Measurements from ENCODE around the gene MMP25. TPM values are rescaled to one million over a fixed set of nuclear protein-coding genes. Genes with fewer than 3 reads are reported as not detected.

Gene MMP25
- total RNA-seq, 3 donors from 2014 or later (not counting 1 experiment from before 2014, with no cell fraction given): 2.0 to 62.2 (median 5.6) TPM

GRCh38 chr16:3089717-3090592 lies 43.6 kb downstream of the MMP25 start:
- peaks cover 39 to 43% of the 10 kb centered on the region in 2 donors for H3K4me1 Mint-ChIP-seq
- TF ChIP-seq CTCF (IDR thresholded peaks at IDR 0.05): no peak
- H3K27me3 Mint-ChIP-seq (ENCODE audit: low read depth in 2 of 2): no peaks in the 10 kb centered on the region
- no peak overlapping the region for H3K27ac Mint-ChIP-seq
- no peaks in the 10 kb centered on the region for H3K9me3 Mint-ChIP-seq
- peaks cover 45% of the 10 kb centered on the region for H3K4me1 ChIP-seq (ENCODE audit: control insufficient read depth, insufficient read depth, low read length)
- H3K4me3 Mint-ChIP-seq: no peak overlapping the region
- H3K27me3 ChIP-seq (ENCODE audit: control insufficient read depth, insufficient read depth, low read length): no peaks in the 10 kb centered on the region
- no peaks in the 10 kb centered on the region for H3K9me3 ChIP-seq (ENCODE audit: control insufficient read depth, insufficient read depth, low read length)
- no peaks in the 10 kb centered on the region for H3K36me3 Mint-ChIP-seq
- 98% methylated on average over 81 of the region's 81 CpGs for WGBS (ENCODE audit: insufficient coverage)
- H3K4me3 ChIP-seq (ENCODE audit: low read length): no peak overlapping the region
- H3K36me3 ChIP-seq (ENCODE audit: control insufficient read depth, insufficient read depth, low read length): no peaks in the 10 kb centered on the region
- no peak for DNase-seq
- intact Hi-C loops (cut with micrococcal nuclease): no loop called here
- no peak overlapping the region for H3K27ac ChIP-seq (ENCODE audit: low read length)
- ATAC-seq: no peak

GRCh38 chr16:3091551-3091950 lies 45.2 kb downstream of the MMP25 start:
- no peak overlapping the region for H3K27ac ChIP-seq (ENCODE audit: low read length)
- no peak overlapping the region for H3K4me3 Mint-ChIP-seq
- DNase-seq (no peak), ATAC-seq (no peak)
- no peaks in the 10 kb centered on the region for H3K36me3 ChIP-seq (ENCODE audit: control insufficient read depth, insufficient read depth, low read length)
- no peak overlapping the region for H3K4me3 ChIP-seq (ENCODE audit: low read length)
- H3K9me3 Mint-ChIP-seq: no peaks in the 10 kb centered on the region
- no peaks in the 10 kb centered on the region for H3K36me3 Mint-ChIP-seq
- no peak for TF ChIP-seq CTCF (IDR thresholded peaks at IDR 0.05)
- H3K27me3 Mint-ChIP-seq (ENCODE audit: low read depth in 2 of 2): no peaks in the 10 kb centered on the region
- no peaks in the 10 kb centered on the region for H3K27me3 ChIP-seq (ENCODE audit: control insufficient read depth, insufficient read depth, low read length)
- WGBS (ENCODE audit: insufficient coverage): 95% methylated on average over 8 of the region's 8 CpGs
- no peak overlapping the region for H3K27ac Mint-ChIP-seq
- peaks cover 27 to 38% of the 10 kb centered on the region in 2 donors for H3K4me1 Mint-ChIP-seq
- H3K4me1 ChIP-seq (ENCODE audit: control insufficient read depth, insufficient read depth, low read length): peaks cover 45% of the 10 kb centered on the region
- H3K9me3 ChIP-seq (ENCODE audit: control insufficient read depth, insufficient read depth, low read length): no peaks in the 10 kb centered on the region
- intact Hi-C loops (cut with micrococcal nuclease): no loop called here

- no peaks in the 10 kb centered on the region for H3K27me3 ChIP-seq (ENCODE audit: control insufficient read depth, insufficient read depth, low read length)
- no peak overlapping the region for H3K4me3 ChIP-seq (ENCODE audit: low read length)
- ATAC-seq (no peak), DNase-seq (no peak)
- no peak overlapping the region for H3K27ac Mint-ChIP-seq
- no peaks in the 10 kb centered on the region for H3K36me3 Mint-ChIP-seq
- peaks cover 19 to 31% of the 10 kb centered on the region in 2 donors for H3K4me1 Mint-ChIP-seq
- H3K36me3 ChIP-seq (ENCODE audit: control insufficient read depth, insufficient read depth, low read length): no peaks in the 10 kb centered on the region
- H3K9me3 ChIP-seq (ENCODE audit: control insufficient read depth, insufficient read depth, low read length): no peaks in the 10 kb centered on the region
- H3K4me3 Mint-ChIP-seq: no peak overlapping the region
- peaks cover 36% of the 10 kb centered on the region for H3K4me1 ChIP-seq (ENCODE audit: control insufficient read depth, insufficient read depth, low read length)
- H3K27ac ChIP-seq (ENCODE audit: low read length): no peak overlapping the region
- WGBS (ENCODE audit: insufficient coverage): 94% methylated on average over 20 of the region's 20 CpGs
- H3K27me3 Mint-ChIP-seq (ENCODE audit: low read depth in 2 of 2): no peaks in the 10 kb centered on the region
- H3K9me3 Mint-ChIP-seq: no peaks in the 10 kb centered on the region
- intact Hi-C loops (cut with micrococcal nuclease): no loop called here
- TF ChIP-seq CTCF (IDR thresholded peaks at IDR 0.05): no peak
Measured at GRCh38 chr16:3092501-3092941, 46.2 kb downstream of the MMP25 start.

All from natural killer cell (primary cell).